Limb (tissue), 2 donors: ENCODE results near the gene TOMM22.

Experiments
- DNase-seq, 2 donors: peaks; one replicate each; pipeline ENCODE4 v3.0.0-alpha.2; 2016; ENCODE audit errors: extremely low spot score in 2 of 2

Gene TOMM22

DNA sequence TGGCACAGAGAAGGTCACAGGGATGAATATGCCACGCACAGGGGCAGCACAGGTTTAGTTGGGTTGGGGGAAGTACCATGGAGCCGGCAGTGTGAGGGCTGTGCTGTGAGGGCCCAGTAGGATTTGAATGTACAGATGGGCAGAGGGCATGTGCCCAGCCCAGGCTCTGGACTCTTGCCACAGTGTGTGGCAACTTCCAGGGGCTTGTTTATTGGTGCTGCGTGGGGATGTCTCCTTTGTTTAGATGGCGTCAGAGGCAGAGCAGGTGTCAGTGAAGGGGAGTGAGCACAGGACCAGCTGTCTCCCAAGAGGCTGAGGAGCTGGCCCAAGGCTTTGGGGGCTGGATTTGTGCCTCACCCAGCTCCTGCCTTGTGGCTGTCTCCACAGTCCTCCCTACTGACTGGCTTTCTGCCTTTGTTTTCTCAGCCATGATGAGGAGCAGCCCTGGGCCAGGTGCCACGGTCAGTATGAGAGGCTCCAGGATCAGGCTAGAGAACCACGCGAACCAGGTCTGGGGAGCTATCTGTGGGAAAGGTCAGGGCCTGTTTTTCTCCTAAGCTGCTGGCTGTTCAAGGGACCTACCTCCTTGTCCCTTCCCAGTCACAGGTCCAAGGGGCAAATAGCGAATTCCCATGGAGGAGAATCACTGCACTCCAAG, 52.1 kb downstream of the TOMM22 start:
- no peak for DNase-seq

DNA sequence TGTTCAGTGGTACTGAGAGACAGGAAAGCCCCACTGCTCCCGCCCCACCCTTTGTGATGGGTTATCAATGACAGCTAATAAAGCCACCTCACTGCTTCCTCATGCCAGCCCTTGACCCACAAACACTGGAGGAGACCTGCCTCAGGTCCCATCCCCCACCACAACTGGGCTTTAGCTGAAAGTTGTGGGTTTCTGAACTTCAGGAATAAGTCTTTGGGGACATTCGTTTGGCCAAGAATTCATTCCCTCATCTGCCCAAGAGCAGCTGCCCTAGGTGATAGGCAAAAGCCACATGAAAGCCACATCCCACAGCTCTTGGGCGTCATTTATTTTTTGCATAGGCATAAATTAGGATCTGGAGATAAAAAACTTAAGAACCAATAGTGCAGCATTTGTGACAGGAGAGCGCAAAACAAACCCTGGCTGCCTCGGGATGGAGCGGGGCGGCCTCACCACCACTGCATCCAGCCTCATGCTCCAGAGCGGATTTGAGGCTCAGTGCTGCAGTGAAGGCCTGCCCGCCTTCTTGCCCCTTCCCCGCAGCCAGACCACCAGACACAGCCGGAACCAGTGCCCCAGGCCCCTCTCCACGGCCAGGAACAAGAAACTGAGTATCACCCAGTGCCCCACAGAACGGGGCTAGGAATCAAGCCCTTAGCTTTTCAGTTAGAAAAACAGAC, 52.8 kb downstream of the TOMM22 start:
- DNase-seq, result no peak
